GM08714 (cell line): ENCODE data around the gene WDR31.
"Not testable (repeated sequence)": the region's sequence is repeated elsewhere in the genome, so short reads cannot be mapped to it uniquely, and the experiment has no call there.

Source experiments
- H3K4me3 ChIP-seq: fragments of 200-500 bp; sonication (Bioruptor generic); 2 replicates; pipeline ENCODE4 v1.5.1; 2014; ENCODE audit warnings: mild to moderate bottlenecking, low read length, inconsistent platforms
- ZNF274 ChIP-seq: IDR thresholded peaks from 2 replicates; pipeline ENCODE4 v1.6.1; 2012; ENCODE audit warnings: mild to moderate bottlenecking, low read depth, low read length

Gene WDR31

DNA sequence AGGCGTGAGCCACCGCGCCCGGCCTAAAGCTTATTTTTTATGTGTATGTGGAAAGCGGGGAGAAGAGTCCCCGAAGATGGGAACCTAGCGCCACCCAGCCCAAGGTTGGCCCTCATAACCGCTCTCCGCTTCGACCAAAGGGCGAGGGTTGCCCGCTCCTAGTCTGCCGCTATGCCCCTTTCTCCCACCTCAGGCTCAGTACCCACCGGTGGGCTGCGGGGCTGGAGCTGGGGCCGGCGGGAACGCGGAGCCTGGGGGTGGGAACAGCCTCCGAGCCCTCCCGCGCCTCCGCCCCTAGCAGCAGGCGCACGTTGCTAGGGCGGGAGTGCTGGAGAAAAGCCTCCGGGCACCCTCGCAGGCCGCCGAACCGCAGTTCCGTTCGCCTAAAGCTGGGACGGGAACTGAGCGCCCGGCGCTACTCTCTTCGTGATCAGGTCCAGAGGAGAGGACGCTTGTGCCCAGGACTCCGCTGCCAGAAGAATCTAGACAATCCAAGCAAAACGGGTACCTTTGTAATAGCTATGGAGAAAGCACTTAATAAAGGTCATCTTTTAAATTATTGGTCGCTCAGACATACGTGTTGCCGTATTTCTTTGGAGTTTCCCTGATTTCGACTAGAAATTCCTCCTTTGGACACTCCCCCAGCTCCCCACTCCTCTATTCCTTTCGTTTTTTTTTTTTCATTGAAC, at the start of gene WDR31:
Gene WDR31, minus strand, starts transcription at position 265 of the 689 bp plus-strand sequence. CDS start 8,253 bp downstream, outside the sequence.
- H3K4me3 ChIP-seq = peak within 1 kb of the TSS; percentile 87
- TF ChIP-seq ZNF274 = no peak

DNA sequence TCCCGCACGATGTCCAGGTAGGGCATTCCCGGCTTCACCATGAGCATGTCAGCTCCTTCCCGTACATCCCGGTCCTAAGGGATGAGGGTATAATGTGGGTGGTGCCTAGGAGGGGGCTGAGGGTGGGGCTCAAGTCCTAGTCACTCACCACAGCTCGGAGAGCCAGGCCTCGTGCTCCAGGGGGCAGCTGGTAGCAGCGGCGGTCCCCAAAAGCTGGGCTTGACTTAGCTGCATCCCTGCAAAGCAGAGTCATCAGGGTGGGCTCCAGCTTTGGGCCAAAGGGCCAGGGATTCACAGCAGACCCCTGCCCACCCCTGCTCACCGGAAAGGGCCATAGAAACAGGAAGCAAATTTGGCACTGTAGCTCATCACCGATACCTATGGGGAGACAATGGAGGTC, 49.4 kb upstream of the WDR31 start:
- no peak for TF ChIP-seq ZNF274
- no peak overlapping the region for H3K4me3 ChIP-seq

DNA sequence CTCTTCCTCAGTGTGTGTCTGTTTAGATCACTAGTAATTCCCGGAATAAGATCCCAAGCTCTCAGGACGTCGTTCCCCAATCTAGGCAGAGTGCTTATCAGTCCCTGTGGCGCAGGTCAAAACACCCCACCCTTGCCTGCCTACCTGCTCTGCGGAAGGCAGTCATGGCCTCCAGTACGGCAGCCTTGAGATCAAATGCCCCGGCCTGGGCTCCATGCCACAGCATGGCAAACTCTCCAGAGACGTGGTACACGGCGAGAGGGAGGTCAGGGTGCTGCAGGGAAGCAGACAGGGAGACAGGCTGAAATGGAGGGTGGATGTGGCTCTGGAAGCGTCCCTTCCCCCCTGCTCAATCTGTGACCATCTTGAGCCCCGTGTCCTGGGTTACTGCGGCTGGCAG, 48.8 kb upstream of the WDR31 start:
- no peak for TF ChIP-seq ZNF274
- no peak overlapping the region for H3K4me3 ChIP-seq

DNA sequence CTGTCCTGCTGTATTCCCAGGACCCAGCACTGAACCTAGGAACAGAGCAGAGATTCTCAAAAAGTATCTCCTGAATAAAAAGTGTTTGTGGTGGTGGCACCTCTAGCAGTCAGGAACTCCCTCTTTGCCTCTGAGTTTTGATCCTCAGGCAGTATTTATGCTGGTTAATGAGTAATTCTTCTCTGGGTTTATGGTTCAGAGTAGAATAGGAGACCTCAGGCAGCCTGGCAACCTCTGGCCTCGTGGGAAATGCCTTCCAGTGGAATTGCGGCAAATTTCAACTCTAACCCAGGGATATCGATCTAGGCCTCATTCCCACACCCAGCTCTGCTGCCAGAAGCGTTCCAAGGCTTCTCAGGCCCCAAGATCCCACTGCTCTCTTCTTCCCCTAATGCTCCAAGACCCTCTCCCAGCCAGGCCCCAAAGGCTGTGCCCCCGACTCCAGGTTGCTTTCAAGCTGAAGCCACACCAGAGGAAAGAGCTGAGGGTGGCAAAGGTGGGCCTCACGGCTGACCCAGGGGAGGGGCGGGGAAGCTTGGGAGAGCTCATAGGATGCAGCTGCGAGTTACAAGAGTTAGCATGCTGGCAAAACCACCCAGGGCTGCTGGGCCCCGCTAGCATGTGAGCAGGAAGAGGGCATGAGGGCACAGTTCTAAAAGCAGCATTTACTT, 47.6 kb upstream of the WDR31 start:
- no peak overlapping the region for H3K4me3 ChIP-seq
- no peak for TF ChIP-seq ZNF274

DNA sequence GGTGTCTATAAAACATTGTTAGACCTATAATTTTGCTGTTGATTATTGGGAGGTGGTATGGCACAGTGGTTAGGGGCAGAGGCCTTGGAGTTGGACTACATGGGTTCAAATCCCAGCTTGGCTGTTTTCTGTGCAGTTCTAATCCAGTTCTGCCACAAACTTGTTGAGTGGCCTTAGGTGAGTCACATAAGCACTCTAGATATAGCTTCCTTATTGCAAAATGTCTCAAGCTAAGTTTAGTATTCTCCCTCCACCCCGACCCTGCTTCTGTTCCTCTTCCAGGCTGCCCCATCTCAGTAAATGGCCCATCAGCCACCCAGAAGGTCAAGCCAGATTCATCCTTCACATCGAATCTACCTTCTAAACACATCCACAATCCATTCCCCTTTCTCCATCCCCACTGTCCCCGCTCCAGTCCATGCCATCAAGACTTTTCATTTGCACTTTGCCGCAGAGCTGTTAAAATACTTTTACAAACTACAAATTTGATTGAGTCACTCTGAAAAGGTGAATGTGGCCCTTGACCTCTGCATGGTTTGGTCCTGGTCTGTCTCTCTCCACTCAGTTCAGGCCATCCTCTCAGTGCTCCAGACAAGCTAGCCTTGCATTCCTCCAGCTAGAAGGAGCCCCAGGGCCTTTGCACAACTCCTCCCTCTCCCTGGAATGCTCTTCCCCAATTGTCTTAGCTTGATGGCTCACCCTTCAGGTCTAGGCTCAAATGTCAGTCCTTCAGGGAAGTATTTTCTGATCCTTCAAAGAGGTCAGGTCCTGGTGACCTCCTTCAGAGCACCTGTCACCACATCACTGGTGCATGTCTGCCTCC, 46.7 kb upstream of the WDR31 start:
- no peak overlapping the region for H3K4me3 ChIP-seq
- no peak for TF ChIP-seq ZNF274

DNA sequence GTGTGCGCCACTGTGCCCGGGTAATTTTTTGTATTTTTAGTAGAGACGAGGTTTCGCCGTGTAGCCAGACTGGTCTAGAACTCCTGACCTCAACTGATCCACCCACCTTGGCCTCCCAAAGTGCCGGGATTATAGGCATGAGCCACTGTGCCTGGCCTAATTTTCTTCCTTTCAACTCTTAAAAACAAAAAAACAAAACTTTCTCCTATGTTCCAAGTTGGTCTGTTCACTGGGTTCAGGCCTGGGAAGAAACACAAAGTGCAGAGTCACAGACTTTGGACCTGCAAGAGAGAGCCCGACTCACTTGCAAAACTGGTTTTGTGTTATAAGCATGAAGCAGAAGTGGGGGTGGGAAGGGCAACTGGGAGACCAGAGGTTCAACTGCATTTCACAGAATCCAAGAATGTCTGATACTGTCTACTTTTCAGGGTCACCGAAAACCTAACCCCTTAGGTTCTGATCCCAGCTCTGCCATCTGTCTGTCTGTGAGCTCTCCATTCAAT, 41.9 kb upstream of the WDR31 start:
- no peak for TF ChIP-seq ZNF274
- H3K4me3 ChIP-seq = no peak overlapping the region

DNA sequence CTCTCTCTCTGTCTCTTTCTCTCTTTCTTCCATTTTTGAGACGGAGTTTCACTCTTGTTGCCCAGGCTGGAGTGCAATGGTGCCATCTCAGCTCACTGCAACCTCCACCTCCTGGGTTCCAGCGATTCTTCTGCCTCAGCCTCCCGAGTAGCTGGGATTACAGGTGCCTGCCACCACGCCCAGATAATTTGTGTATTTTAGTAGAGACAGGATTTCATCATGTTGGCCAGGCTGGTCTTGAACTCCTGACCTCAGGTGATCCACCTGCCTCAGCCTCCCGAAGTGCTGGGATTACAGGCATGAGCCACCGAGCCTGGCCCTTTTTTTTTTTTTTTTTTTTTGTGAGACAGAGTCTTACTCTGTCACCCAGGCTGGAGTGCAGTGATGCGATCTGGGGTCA, 41.4 kb upstream of the WDR31 start:
- H3K4me3 ChIP-seq = not testable (repeated sequence)

DNA sequence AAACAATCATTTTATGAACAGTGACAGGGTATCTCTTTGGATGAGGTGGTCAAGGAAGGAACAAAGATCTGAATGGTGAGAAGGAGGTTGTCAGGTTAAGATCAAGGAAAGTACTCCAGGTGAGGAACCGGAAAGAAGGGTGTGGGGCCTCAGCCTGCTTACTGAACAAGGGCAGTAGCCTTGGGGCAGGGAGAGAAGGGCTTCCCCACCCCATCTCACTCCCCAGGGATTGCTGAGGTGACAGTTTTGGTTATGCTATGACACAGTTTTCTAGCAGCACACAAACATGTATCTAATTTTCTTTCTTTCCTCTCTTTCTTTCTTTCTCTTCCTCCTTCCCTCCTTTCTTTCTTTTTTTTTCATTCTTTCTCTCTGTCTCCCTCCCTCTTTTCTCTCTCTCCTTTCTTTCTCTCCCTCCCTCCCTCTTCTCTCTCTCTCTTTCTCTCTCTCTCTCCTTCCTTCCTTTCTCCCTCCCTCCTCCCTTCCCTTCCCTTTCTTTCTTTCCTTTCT, 40.8 kb upstream of the WDR31 start:
- no peak overlapping the region for H3K4me3 ChIP-seq
- TF ChIP-seq ZNF274 = no peak

DNA sequence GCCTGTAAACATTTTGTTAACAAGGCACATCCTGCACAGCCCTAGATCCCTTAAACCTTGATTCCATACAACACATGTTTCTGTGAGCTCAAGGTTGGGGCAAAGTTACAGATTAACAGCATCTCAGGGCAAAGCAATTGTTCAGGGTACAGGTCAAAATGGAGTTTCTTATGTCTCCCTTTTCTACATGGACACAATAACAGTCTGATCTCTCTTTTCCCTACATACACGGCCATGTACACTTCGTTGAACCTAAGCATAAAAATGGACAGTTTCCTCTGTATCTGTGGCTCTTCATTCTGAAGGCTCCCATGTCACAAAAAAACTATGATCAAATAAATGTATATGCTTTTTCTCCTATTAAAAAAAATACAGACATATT, 39.7 kb upstream of the WDR31 start:
- H3K4me3 ChIP-seq = not testable (repeated sequence)

DNA sequence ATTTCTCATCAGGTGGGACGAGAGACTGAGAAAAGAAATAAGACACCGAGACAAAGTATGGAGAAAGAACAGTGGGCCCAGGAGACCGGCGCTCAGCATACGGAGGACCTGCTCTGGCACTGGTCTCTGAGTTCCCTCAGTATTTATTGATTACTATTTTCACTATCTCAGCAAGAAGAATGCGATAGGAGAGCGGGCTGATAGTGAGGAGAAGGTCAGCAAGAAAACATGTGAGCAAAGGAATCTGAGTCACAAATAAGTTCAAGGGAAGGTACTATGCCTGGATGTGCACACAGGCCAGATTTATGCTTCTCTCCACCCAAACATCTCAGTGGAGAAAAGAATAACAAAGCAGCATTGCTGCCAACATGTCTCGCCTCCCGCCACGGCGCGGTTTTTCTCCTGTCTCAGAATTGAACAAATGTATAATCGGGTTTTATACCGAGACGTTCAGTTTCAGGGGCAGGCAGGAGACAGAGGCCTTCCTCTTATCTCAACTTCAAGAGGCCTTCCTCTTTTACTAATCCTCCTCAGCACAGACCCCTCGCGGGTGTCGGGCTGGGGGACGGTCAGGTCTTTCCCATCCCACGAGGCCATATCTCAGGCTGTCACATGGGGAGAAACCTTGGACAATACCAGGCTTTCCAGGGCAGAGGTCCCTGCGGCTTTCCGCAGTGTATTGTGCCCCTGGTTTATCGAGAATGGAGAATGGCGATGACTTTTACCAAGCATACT, 39.2 kb upstream of the WDR31 start:
- H3K4me3 ChIP-seq = not testable (repeated sequence)

DNA sequence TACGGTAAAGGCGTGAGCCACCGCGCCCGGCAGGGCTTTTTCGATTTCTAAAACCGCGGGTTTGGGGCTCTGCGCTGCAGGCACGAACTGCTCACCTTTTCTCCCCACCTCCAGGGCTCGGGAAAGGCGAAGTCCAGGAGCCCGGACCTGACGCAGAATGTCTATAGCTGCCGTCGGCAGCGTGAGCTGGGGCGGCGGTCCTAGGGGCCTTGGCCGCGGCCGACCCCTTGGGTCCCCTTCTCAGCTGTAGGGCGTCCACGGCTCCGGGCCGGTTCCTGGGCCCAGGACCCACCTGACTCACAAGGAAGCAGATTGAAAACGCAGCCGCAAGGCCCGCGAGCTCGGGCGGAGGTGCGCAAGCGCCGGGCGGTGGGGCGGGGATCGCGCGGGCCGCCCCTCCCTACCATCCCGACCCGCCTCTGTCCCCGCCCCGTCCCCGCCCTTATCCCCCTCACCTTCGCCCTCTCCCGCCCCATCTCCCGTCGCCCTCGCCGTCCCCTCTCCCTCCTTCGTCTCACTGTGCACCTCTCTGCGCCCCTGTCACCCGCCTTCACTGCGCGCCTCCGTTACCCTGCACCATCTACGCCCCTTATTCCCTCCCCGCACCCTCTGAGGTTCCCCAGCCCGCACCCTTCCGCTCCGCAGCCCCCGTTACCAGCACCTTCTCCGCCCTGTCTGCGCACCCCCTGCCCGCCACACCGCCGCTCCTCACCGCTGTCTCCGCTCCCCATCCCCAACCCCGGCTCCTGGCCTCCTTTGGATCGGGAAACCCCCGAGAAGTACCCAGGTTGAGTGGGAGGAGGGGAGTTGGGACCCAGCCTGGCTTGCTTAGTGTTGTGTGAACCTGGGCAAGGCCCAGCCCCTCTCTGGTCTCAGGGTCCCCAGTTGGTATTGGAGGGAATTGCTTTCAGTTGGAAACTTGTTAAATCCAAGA, 36.8 kb upstream of the WDR31 start, which contains the start of gene HDHD3:
Gene HDHD3, minus strand, starts transcription at position 353 of the 934 bp plus-strand sequence. CDS start 2,632 bp downstream, outside the sequence.
- TF ChIP-seq ZNF274 = no peak
- H3K4me3 ChIP-seq = peak within 1 kb of the TSS; percentile 97

DNA sequence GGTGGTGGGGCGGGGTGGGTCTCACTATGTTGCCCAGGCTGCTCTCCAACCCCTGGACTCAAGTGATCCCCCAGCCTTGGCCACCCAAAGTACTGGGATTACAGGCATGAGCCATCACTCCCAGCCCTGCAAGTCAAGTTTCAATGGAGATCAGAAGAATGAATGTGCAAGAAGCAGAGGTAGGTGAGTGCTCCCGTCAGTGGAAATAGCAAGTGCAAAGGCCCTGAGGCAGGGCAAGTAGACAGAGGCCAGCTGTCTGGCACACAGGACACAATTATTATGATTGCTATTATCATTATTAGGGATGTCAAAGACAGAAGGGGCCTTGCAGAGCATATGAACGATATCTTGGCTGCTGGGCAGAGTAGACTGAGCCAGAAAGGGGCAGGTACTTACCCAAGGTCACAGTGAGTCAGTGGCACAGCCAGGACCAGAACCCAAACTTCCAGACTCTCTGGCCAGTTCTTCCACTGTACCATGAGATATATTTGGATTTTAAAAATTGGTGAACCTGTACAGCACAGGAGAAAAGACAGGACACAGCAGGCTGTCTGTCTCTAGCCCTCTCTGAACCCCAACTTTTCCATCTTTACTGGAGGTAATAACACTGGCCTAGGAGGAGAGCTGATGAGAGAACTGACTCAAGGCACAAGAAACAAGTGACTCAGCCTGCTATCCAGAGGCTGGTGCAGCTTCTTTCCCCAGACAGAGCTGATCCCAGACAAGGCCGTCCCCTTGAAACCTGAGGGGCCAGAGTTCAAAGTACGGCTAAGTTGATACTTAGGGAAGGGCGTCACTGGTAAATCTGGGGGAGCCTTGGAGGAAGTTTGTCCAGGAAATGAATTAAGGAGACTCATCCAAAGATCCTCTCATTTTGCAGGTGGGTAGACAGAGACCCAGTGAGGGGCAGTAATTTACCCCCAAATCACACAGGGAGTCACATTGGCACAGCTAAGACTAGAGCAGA, 35.3 kb upstream of the WDR31 start:
- TF ChIP-seq ZNF274 = no peak
- peak overlapping the region; percentile 97; the same call in 1 of the 2 replicates for H3K4me3 ChIP-seq
